GM12878 (cell line): ENCODE results near the gene TOMT.

ENCODE experiments used
- CTCF ChIP-seq, 3 experiments: IDR thresholded peaks in 2 of 3; conservative IDR thresholded peaks in 1 of 3; 2 replicates each; pipeline ENCODE4 v1.5.1; 2011; ENCODE audit warnings: low read depth in 3 of 3, low read length in 3 of 3, mild to moderate bottlenecking in 3 of 3, control low read depth in 2 of 3, moderate library complexity in 2 of 3, inconsistent platforms in 1 of 3, mixed read lengths in 1 of 3; ENCODE audit not compliant: control insufficient read depth in 2 of 3, insufficient read depth in 1 of 3; ENCODE audit errors: extremely low read depth in 1 of 3
- MXI1 ChIP-seq: fragments of 150-350 bp; IDR thresholded peaks from 2 replicates; pipeline ENCODE4 v1.6.1; 2011; ENCODE audit warnings: low read depth, mild to moderate bottlenecking, inconsistent platforms, low read length, improper control_type of control experiment

DNA sequence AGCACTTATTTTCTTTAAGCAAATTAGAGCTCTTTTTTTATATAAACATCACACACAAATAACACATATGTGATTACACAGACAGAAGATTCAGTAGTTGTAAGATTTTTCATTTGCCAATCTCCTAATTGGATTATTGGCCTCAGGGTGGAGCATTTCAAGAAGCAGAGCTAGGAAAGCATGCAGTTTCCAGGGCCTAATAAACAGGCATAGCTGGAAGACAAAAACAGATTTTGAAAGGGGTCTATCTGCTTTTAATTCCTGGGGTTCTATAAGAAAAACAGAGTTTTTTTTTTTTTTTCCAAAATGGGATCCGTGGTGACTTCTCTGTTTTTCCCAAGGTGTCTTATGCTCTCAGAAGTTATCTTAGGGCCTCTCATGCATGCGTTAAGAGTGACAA, 22.2 kb downstream of the TOMT start:
- no peak for TF ChIP-seq CTCF (IDR thresholded peaks at IDR 0.05 in 2 of 3, conservative IDR thresholded peaks at IDR 0.05 in 1 of 3; ENCODE audit: control insufficient read depth in 2 of 3, extremely low read depth in 1 of 3, insufficient read depth in 1 of 3, low read depth in 3 of 3, low read length in 3 of 3)
- TF ChIP-seq MXI1: no peak
